Activated naive CD8-positive, alpha-beta T cell treated with anti-CD3 and anti-CD28 coated beads for 36 hours (primary cell): ENCODE data around the gene PTPRK. TPM values are rescaled to one million over a fixed set of nuclear protein-coding genes. Genes with fewer than 3 reads are reported as not detected.

Experiments
- DNase-seq: peaks from one replicate; pipeline ENCODE4 v3.0.0; 2021
- H3K27ac Mint-ChIP-seq: one replicate; pipeline ENCODE4 v1.8.0; 2022; ENCODE audit warnings: mild to moderate bottlenecking, moderate library complexity, mixed read lengths
- H3K27me3 Mint-ChIP-seq: one replicate; pipeline ENCODE4 v1.8.0; 2022; ENCODE audit warnings: mild to moderate bottlenecking, mixed read lengths
- H3K36me3 Mint-ChIP-seq: one replicate; pipeline ENCODE4 v1.8.0; 2021; ENCODE audit warnings: mild to moderate bottlenecking, mixed read lengths
- H3K4me1 Mint-ChIP-seq: one replicate; pipeline ENCODE4 v1.8.0; 2021; ENCODE audit warnings: mixed read lengths
- H3K4me3 Mint-ChIP-seq: one replicate; pipeline ENCODE4 v1.8.0; 2022; ENCODE audit warnings: mild to moderate bottlenecking, moderate library complexity, mixed read lengths
- H3K9me3 Mint-ChIP-seq: one replicate; pipeline ENCODE4 v1.8.0; 2022; ENCODE audit warnings: mixed read lengths
- total RNA-seq, 2 experiments: library from RNA; stranded (reverse); gene quantifications; one replicate each; pipeline ENCODE4 v1.2.3, GENCODE V29; 2021

Gene PTPRK
- total RNA-seq, 2 experiments from 2014 or later: 13.4 to 18.0 TPM

- Mint-ChIP-seq H3K4me1 (peaks cover 8% of the 10 kb centered on the region), H3K9me3 (peaks cover 3% of the 10 kb centered on the region), H3K36me3 (peaks cover 13% of the 10 kb centered on the region), H3K27ac (no peak overlapping the region), H3K4me3 (no peak overlapping the region), H3K27me3 (no peaks in the 10 kb centered on the region)
- no peak for DNase-seq
These were observed 388.8 kb downstream of the PTPRK start for GRCh38 chr6:128131566-128131965.

GRCh38 chr6:128131036-128131435, 389.4 kb downstream of the PTPRK start:
- Mint-ChIP-seq H3K27me3 (no peaks in the 10 kb centered on the region), H3K4me3 (no peak overlapping the region), H3K27ac (no peak overlapping the region), H3K4me1 (peaks cover 8% of the 10 kb centered on the region), H3K9me3 (peaks cover 6% of the 10 kb centered on the region), H3K36me3 (peaks cover 15% of the 10 kb centered on the region)
- no peak for DNase-seq

GRCh38 chr6:128129679-128130078, 390.7 kb downstream of the PTPRK start:
- Mint-ChIP-seq H3K4me3 (no peak overlapping the region), H3K27ac (no peak overlapping the region), H3K9me3 (peaks cover 6% of the 10 kb centered on the region), H3K27me3 (no peaks in the 10 kb centered on the region), H3K4me1 (peaks cover 2% of the 10 kb centered on the region), H3K36me3 (peaks cover 12% of the 10 kb centered on the region)
- no peak for DNase-seq

GRCh38 chr6:128127650-128128049, 392.7 kb downstream of the PTPRK start:
- DNase-seq: no peak
- peaks cover 2% of the 10 kb centered on the region for H3K4me1 Mint-ChIP-seq
- H3K27ac Mint-ChIP-seq: no peak overlapping the region
- no peaks in the 10 kb centered on the region for H3K27me3 Mint-ChIP-seq
- H3K4me3 Mint-ChIP-seq: no peak overlapping the region
- peaks cover 6% of the 10 kb centered on the region for H3K9me3 Mint-ChIP-seq
- peaks cover 11% of the 10 kb centered on the region for H3K36me3 Mint-ChIP-seq

- peaks cover 5% of the 10 kb centered on the region for H3K4me1 Mint-ChIP-seq
- peaks cover 8% of the 10 kb centered on the region for H3K36me3 Mint-ChIP-seq
- H3K4me3 Mint-ChIP-seq: no peak overlapping the region
- no peak overlapping the region for H3K27ac Mint-ChIP-seq
- DNase-seq: no peak
- H3K27me3 Mint-ChIP-seq: no peaks in the 10 kb centered on the region
- peaks cover 3% of the 10 kb centered on the region for H3K9me3 Mint-ChIP-seq
These were observed 395.7 kb downstream of the PTPRK start for GRCh38 chr6:128124713-128125112.

GRCh38 chr6:128121610-128122009, 398.8 kb downstream of the PTPRK start:
- DNase-seq: no peak
- Mint-ChIP-seq H3K9me3 (peaks cover 3% of the 10 kb centered on the region), H3K36me3 (peaks cover 3% of the 10 kb centered on the region), H3K4me1 (peaks cover 11% of the 10 kb centered on the region), H3K27me3 (no peaks in the 10 kb centered on the region), H3K27ac (no peak overlapping the region), H3K4me3 (no peak overlapping the region)

- no peak overlapping the region for H3K4me3 Mint-ChIP-seq
- H3K36me3 Mint-ChIP-seq: peaks cover 3% of the 10 kb centered on the region
- H3K4me1 Mint-ChIP-seq: peaks cover 11% of the 10 kb centered on the region
- DNase-seq: no peak
- H3K9me3 Mint-ChIP-seq: no peaks in the 10 kb centered on the region
- no peaks in the 10 kb centered on the region for H3K27me3 Mint-ChIP-seq
- H3K27ac Mint-ChIP-seq: no peak overlapping the region
These were observed 399.2 kb downstream of the PTPRK start for GRCh38 chr6:128121190-128121589.

- Mint-ChIP-seq H3K27ac (no peak overlapping the region), H3K4me3 (no peak overlapping the region), H3K4me1 (peaks cover 11% of the 10 kb centered on the region), H3K36me3 (peaks cover 7% of the 10 kb centered on the region), H3K9me3 (peaks cover 2% of the 10 kb centered on the region), H3K27me3 (no peaks in the 10 kb centered on the region)
- no peak for DNase-seq
These were observed 402.0 kb downstream of the PTPRK start for GRCh38 chr6:128118401-128118800.

GRCh38 chr6:128117916-128118315, 402.5 kb downstream of the PTPRK start:
- Mint-ChIP-seq H3K27me3 (no peaks in the 10 kb centered on the region), H3K4me1 (peaks cover 12% of the 10 kb centered on the region), H3K36me3 (peaks cover 7% of the 10 kb centered on the region), H3K27ac (no peak overlapping the region), H3K4me3 (no peak overlapping the region), H3K9me3 (peaks cover 2% of the 10 kb centered on the region)
- DNase-seq: no peak

- Mint-ChIP-seq H3K27me3 (no peaks in the 10 kb centered on the region), H3K27ac (no peak overlapping the region), H3K4me3 (no peak overlapping the region), H3K36me3 (peaks cover 7% of the 10 kb centered on the region), H3K4me1 (peaks cover 16% of the 10 kb centered on the region), H3K9me3 (peaks cover 2% of the 10 kb centered on the region)
- DNase-seq: no peak
These were observed 406.2 kb downstream of the PTPRK start for GRCh38 chr6:128114164-128114563.

- H3K4me1 Mint-ChIP-seq: peaks cover 8% of the 10 kb centered on the region
- peaks cover 7% of the 10 kb centered on the region for H3K36me3 Mint-ChIP-seq
- peak overlapping the region; percentile 6 for H3K4me3 Mint-ChIP-seq
- H3K9me3 Mint-ChIP-seq: peaks cover 2% of the 10 kb centered on the region
- no peaks in the 10 kb centered on the region for H3K27me3 Mint-ChIP-seq
- no peak for DNase-seq
- no peak overlapping the region for H3K27ac Mint-ChIP-seq
These were observed 407.9 kb downstream of the PTPRK start for GRCh38 chr6:128112494-128112893.

GRCh38 chr6:128111096-128111495, 409.3 kb downstream of the PTPRK start:
- no peak overlapping the region for H3K27ac Mint-ChIP-seq
- DNase-seq: no peak
- H3K36me3 Mint-ChIP-seq: peaks cover 7% of the 10 kb centered on the region
- no peak overlapping the region for H3K4me3 Mint-ChIP-seq
- H3K4me1 Mint-ChIP-seq: peaks cover 8% of the 10 kb centered on the region
- no peaks in the 10 kb centered on the region for H3K27me3 Mint-ChIP-seq
- H3K9me3 Mint-ChIP-seq: peaks cover 2% of the 10 kb centered on the region

GRCh38 chr6:128107682-128108081, 412.7 kb downstream of the PTPRK start:
- no peaks in the 10 kb centered on the region for H3K36me3 Mint-ChIP-seq
- no peak for DNase-seq
- H3K9me3 Mint-ChIP-seq: no peaks in the 10 kb centered on the region
- peaks cover 10% of the 10 kb centered on the region for H3K4me1 Mint-ChIP-seq
- no peak overlapping the region for H3K4me3 Mint-ChIP-seq
- no peaks in the 10 kb centered on the region for H3K27me3 Mint-ChIP-seq
- H3K27ac Mint-ChIP-seq: no peak overlapping the region

- Mint-ChIP-seq H3K27ac (no peak overlapping the region), H3K4me3 (no peak overlapping the region), H3K27me3 (no peaks in the 10 kb centered on the region), H3K4me1 (peaks cover 30% of the 10 kb centered on the region), H3K36me3 (peaks cover 8% of the 10 kb centered on the region), H3K9me3 (no peaks in the 10 kb centered on the region)
- DNase-seq: no peak
These were observed 420.7 kb downstream of the PTPRK start for GRCh38 chr6:128099571-128100197.

- no peaks in the 10 kb centered on the region for H3K27me3 Mint-ChIP-seq
- no peak overlapping the region for H3K4me3 Mint-ChIP-seq
- DNase-seq: peak; percentile 8
- H3K36me3 Mint-ChIP-seq: peaks cover 9% of the 10 kb centered on the region
- H3K4me1 Mint-ChIP-seq: peaks cover 27% of the 10 kb centered on the region
- no peaks in the 10 kb centered on the region for H3K9me3 Mint-ChIP-seq
- peak overlapping the region; percentile 83 for H3K27ac Mint-ChIP-seq
These were observed 422.3 kb downstream of the PTPRK start for GRCh38 chr6:128098000-128098581.

GRCh38 chr6:128097009-128097408, 423.4 kb downstream of the PTPRK start:
- H3K36me3 Mint-ChIP-seq: peaks cover 9% of the 10 kb centered on the region
- H3K4me1 Mint-ChIP-seq: peaks cover 27% of the 10 kb centered on the region
- no peak for DNase-seq
- no peaks in the 10 kb centered on the region for H3K27me3 Mint-ChIP-seq
- no peaks in the 10 kb centered on the region for H3K9me3 Mint-ChIP-seq
- H3K27ac Mint-ChIP-seq: no peak overlapping the region
- no peak overlapping the region for H3K4me3 Mint-ChIP-seq
